ENCODE results near the gene SLC12A3.
A peak's percentile ranks its signal among the peaks of the same experiment; 100 is the strongest.

SLC12A3 gene

GRCh38 chr16:56894331-56894917 lies 29.4 kb downstream of the SLC12A3 start:
- no peak for DNase-seq

GRCh38 chr16:56895813-56896212 lies 30.8 kb downstream of the SLC12A3 start:
- no peak for DNase-seq

GRCh38 chr16:56896244-56896643 lies 31.2 kb downstream of the SLC12A3 start:
- no peak for DNase-seq

GRCh38 chr16:56897026-56897799 lies 32.2 kb downstream of the SLC12A3 start:
- DNase-seq, result no peak

GRCh38 chr16:56898847-56899246 lies 33.8 kb downstream of the SLC12A3 start:
- DNase-seq, result no peak

- no peak for DNase-seq
These were observed 38.9 kb downstream of the SLC12A3 start for GRCh38 chr16:56903866-56904265.

GRCh38 chr16:56907401-56907800 lies 42.4 kb downstream of the SLC12A3 start:
- DNase-seq, result no peak

- no peak for DNase-seq
These were observed 44.5 kb downstream of the SLC12A3 start for GRCh38 chr16:56909527-56909979.

GRCh38 chr16:56910112-56910511 lies 45.1 kb downstream of the SLC12A3 start:
- DNase-seq, result no peak

GRCh38 chr16:56910654-56911539 lies 45.9 kb downstream of the SLC12A3 start:
- DNase-seq, result peak; percentile 77 to 87

GRCh38 chr16:56911771-56912571 lies 47.0 kb downstream of the SLC12A3 start:
- peak; percentile 66 to 68 for DNase-seq

GRCh38 chr16:56912746-56913708 lies 48.0 kb downstream of the SLC12A3 start:
- no peak for DNase-seq

GRCh38 chr16:56914896-56915295 lies 49.9 kb downstream of the SLC12A3 start:
- DNase-seq, result no peak

- no peak for DNase-seq
These were observed 50.5 kb downstream of the SLC12A3 start for GRCh38 chr16:56915336-56916119.

- DNase-seq, result peak; percentile 74 to 79
These were observed 51.8 kb downstream of the SLC12A3 start for GRCh38 chr16:56916571-56917403.

GRCh38 chr16:56918467-56919012 lies 53.5 kb downstream of the SLC12A3 start:
- no peak for DNase-seq

GRCh38 chr16:56919099-56919800 lies 54.2 kb downstream of the SLC12A3 start:
- DNase-seq, result no peak

GRCh38 chr16:56921571-56921970 lies 56.6 kb downstream of the SLC12A3 start:
- no peak for DNase-seq
